Spleen (tissue), 7 donors: ENCODE results near the gene GMNN.

Source experiments
- POLR2AphosphoS5 ChIP-seq, 3 donors: sonication (generic); formaldehyde crosslinking; IDR thresholded peaks; one replicate each; pipeline ENCODE4 v1.5.1; 2017; ENCODE audit warnings: antibody characterized with exemption in 3 of 3
- TF ChIP-seq, protein P1 (sequence below), 11 experiments: fragments of 200-600 bp in 7 of 11; fragments of 450-650 bp in 4 of 11; sonication (generic) in 4 of 11; IDR thresholded peaks in 8 of 11; conservative IDR thresholded peaks in 3 of 11; 1 replicate in 7 of 11; 2 replicates in 4 of 11; pipeline versions ENCODE4 v1.4.0 to v1.8.0; 2016 to 2021; ENCODE audit warnings: antibody characterized with exemption in 11 of 11, inconsistent platforms in 4 of 11, mild to moderate bottlenecking in 1 of 11
- donor health status: DM: no; HTN: no; CAD: no; lungs with moderate emphysema.
- donor health status: DM: no; HTN: no; CAD: no.
- donor health status: DM: no; HTN: no; CAD: no.

- TF ChIP-seq, protein P1, sequence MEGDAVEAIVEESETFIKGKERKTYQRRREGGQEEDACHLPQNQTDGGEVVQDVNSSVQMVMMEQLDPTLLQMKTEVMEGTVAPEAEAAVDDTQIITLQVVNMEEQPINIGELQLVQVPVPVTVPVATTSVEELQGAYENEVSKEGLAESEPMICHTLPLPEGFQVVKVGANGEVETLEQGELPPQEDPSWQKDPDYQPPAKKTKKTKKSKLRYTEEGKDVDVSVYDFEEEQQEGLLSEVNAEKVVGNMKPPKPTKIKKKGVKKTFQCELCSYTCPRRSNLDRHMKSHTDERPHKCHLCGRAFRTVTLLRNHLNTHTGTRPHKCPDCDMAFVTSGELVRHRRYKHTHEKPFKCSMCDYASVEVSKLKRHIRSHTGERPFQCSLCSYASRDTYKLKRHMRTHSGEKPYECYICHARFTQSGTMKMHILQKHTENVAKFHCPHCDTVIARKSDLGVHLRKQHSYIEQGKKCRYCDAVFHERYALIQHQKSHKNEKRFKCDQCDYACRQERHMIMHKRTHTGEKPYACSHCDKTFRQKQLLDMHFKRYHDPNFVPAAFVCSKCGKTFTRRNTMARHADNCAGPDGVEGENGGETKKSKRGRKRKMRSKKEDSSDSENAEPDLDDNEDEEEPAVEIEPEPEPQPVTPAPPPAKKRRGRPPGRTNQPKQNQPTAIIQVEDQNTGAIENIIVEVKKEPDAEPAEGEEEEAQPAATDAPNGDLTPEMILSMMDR (IDR thresholded peaks at IDR 0.05 in 8 of 11, conservative IDR thresholded peaks at IDR 0.05 in 3 of 11), result no peak
- no peak for TF ChIP-seq POLR2AphosphoS5 (IDR thresholded peaks at IDR 0.05)
Measured at GRCh38 chr6:24778121-24778520, 3.4 kb downstream of the GMNN start.
